Measurements from ENCODE around the gene L3MBTL4. TPM values are rescaled to one million over a fixed set of nuclear protein-coding genes. Genes with fewer than 3 reads are reported as not detected.

L3MBTL4 gene
- total and polyA plus RNA-seq, 10 of the 15 experiments (the other 5 are each of a cell fraction or from before 2014, with no cell fraction given): 1.3 to 8.7 (median 3.8) TPM

- no peak for TF ChIP-seq PKNOX1 (IDR thresholded peaks at IDR 0.05)
- no peak for TF ChIP-seq IRF4 (IDR thresholded peaks at IDR 0.05; ENCODE audit: low read depth, low read length)
- peak; percentile 14; the same call in 1 of the 2 replicates for TF ChIP-seq USF2 (IDR thresholded peaks at IDR 0.05; ENCODE audit: borderline replicate concordance, low read depth, low read length)
- 0 out of 4 replicates have a peak, but pooled peaks have one; percentile 24 to 46 for TF ChIP-seq EP300 (IDR thresholded peaks at IDR 0.05; ENCODE audit: borderline replicate concordance in 1 of 2, control insufficient read depth in 1 of 2, low read depth in 2 of 2, low read length in 2 of 2)
- no peak for TF ChIP-seq SREBF2 (IDR thresholded peaks at IDR 0.05; ENCODE audit: low read length)
- 0 out of 2 replicates have a peak, but pooled peaks have one; percentile 23 for TF ChIP-seq MTA2 (IDR thresholded peaks at IDR 0.05; ENCODE audit: low read depth)
- TF ChIP-seq TCF12 (IDR thresholded peaks at IDR 0.05; ENCODE audit: low read depth, low read length): 0 out of 2 replicates have a peak, but pooled peaks have one; percentile 68
- TF ChIP-seq BHLHE40 (IDR thresholded peaks at IDR 0.05; ENCODE audit: borderline replicate concordance in 1 of 2, low read depth in 2 of 2, low read length in 1 of 2): peak; percentile 50 to 67; a peak in 3 of 4 replicates
- no peak for TF ChIP-seq CEBPB (IDR thresholded peaks at IDR 0.05; ENCODE audit: borderline replicate concordance in 1 of 2, low read depth in 2 of 2, low read length in 2 of 2)
- TF ChIP-seq BCLAF1 (IDR thresholded peaks at IDR 0.05): no peak
- no peak for TF ChIP-seq SMC3 (IDR thresholded peaks at IDR 0.05; ENCODE audit: borderline replicate concordance, low read length)
- no peak for TF ChIP-seq NKRF (conservative IDR thresholded peaks at IDR 0.05)
- no peak for TF ChIP-seq NR2F1 (conservative IDR thresholded peaks at IDR 0.05)
- TF ChIP-seq ATF2 (IDR thresholded peaks at IDR 0.05; ENCODE audit: low read length): peak; percentile 78; the same call in 1 of the 2 replicates
- TF ChIP-seq REST (IDR thresholded peaks at IDR 0.05; ENCODE audit: low read depth, low read length): no peak
Observed at GRCh38 chr18:5979971-5980457, 434.7 kb downstream of the L3MBTL4 start (continued).
